ENCODE data around the gene SMAD6.

SMAD6 gene

GRCh38 chr15:66821307-66821706 lies 119.3 kb downstream of the SMAD6 start:
- TF ChIP-seq CTCF (IDR thresholded peaks at IDR 0.05) = no peak

- no peak for TF ChIP-seq CTCF (IDR thresholded peaks at IDR 0.05)
Observed at GRCh38 chr15:66822114-66822513, 120.1 kb downstream of the SMAD6 start.

DNA sequence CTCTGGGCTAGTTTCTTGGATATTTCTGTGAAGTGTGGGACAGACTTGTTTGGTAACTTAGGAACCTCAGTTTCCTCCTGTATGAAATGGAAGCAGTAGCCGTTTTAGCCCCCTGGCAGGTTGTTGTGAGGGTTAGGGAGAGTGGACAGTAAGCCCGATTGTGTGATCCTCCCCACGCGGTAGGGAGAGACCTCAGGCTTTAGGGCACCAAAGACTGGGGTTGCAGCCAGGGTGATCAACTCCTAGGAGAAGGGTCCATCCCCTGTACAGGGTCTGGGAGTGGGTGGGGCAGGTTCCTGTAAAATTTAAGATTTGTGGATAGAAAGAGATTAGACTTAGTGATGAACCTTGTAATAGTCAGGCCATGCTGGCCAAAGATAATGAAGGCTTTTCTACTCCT lies 120.5 kb downstream of the SMAD6 start:
- no peak for TF ChIP-seq CTCF (IDR thresholded peaks at IDR 0.05)

- no peak for TF ChIP-seq CTCF (IDR thresholded peaks at IDR 0.05)
Observed at GRCh38 chr15:66823601-66824000, 121.6 kb downstream of the SMAD6 start.

DNA sequence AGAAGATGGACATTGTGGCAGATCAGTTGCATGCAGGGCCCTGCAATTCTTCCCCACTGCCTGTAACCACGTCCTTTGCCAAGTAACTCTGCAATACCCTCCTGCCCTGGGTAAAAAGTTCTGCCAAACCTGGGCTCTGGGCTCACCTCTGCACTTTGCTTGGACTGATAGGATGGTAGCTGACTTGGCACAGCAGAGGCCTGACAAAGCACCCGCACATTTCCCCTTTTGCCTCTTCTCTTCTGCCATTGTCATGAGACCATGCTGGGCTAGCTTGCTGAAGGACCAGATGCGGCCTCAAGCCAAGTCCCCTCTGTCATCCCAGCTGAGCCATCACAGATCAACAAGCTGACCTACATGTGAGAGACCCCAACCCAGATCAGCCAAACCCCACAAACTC lies 122.4 kb downstream of the SMAD6 start:
- no peak for TF ChIP-seq CTCF (IDR thresholded peaks at IDR 0.05)

DNA sequence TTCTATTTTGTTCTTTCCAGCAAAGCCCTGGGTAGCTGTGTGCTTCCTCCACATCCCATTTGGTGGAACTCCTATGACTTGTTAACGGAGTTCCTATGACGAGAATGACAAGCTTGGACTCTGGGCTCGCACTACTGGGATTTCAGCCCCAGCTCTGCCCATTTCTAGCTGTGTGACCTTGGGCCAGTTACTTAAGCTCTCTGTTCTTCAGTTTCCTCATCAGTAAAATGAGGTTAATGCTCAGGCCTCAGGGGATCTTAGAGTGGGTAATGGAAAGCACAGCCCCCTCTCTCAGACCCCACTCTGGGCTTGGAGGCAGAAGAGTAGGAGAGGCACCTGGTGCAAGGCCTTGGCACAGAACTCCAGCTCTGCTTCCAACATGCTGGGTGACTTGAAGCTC lies 123.1 kb downstream of the SMAD6 start:
- TF ChIP-seq CTCF (IDR thresholded peaks at IDR 0.05) = no peak

DNA sequence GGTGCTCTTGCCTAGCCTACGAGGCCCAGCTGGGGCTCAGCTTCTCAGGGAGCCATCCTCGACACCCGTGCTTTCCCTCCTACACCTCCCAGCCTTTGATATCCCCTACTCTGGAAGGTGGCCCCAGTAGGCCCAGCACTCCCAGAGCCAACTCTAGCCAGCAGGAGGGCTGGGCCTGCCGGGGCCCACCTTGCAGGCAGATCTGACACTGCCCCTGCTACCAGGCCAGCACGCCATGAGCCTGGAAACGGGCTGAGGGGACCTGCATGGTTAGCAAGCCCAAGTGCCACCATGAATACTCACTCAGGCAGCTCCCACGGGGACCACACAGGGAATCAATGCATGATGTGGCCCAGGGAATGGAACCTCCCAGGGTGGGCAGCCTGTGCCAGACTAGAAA lies 123.7 kb downstream of the SMAD6 start:
- no peak for TF ChIP-seq CTCF (IDR thresholded peaks at IDR 0.05)

GRCh38 chr15:66826507-66826906 lies 124.5 kb downstream of the SMAD6 start:
- TF ChIP-seq CTCF (IDR thresholded peaks at IDR 0.05) = no peak

All from LNCAP (cell line).